Lung (tissue), 12 donors: ENCODE measurements around the gene FCRL3. TPM values are rescaled to one million over a fixed set of nuclear protein-coding genes. Genes with fewer than 3 reads are reported as not detected.

Experiments
- ATAC-seq: fragments of 200-7000 bp; cut with Tn5 transposase; one replicate; pipeline ENCODE4 v1.9.1; 2020; ENCODE audit warnings: moderate number of reproducible peaks; ENCODE audit not compliant: insufficient read depth, low FRiP score
- DNase-seq, 3 donors: peaks; one replicate each; pipeline ENCODE4 v3.0.0-alpha.2; 2013 to 2017
- H3K27ac ChIP-seq, 2 donors: one replicate each; pipeline ENCODE4 v1.5.1; 2013; ENCODE audit warnings: mild to moderate bottlenecking in 2 of 2, moderate library complexity in 2 of 2, control low read depth in 1 of 2, inconsistent platforms in 1 of 2, low read depth in 1 of 2, low read length in 1 of 2
- H3K27me3 ChIP-seq, 3 donors: one replicate each; pipeline ENCODE4 v1.5.1; 2013; ENCODE audit warnings: low read length in 2 of 3; ENCODE audit not compliant: control insufficient read depth in 3 of 3, insufficient read depth in 3 of 3
- H3K36me3 ChIP-seq, 4 donors: one replicate each; pipeline ENCODE4 v1.5.1; 2013; ENCODE audit warnings: low read length in 4 of 4, mild to moderate bottlenecking in 1 of 4, moderate library complexity in 1 of 4; ENCODE audit not compliant: control insufficient read depth in 4 of 4, insufficient read depth in 4 of 4
- H3K4me1 ChIP-seq, 5 donors: one replicate each; pipeline ENCODE4 v1.5.1; 2013; ENCODE audit warnings: low read length in 5 of 5, mild to moderate bottlenecking in 2 of 5, moderate library complexity in 1 of 5; ENCODE audit not compliant: control insufficient read depth in 5 of 5, insufficient read depth in 5 of 5
- H3K4me3 ChIP-seq: one replicate; pipeline ENCODE4 v1.5.1; 2013; ENCODE audit warnings: mild to moderate bottlenecking, control low read depth, moderate library complexity
- H3K9ac ChIP-seq, 2 donors: one replicate each; pipeline ENCODE4 v1.5.1; 2013; ENCODE audit warnings: low read length in 2 of 2, control low read depth in 1 of 2; ENCODE audit not compliant: insufficient read depth in 1 of 2
- H3K9me3 ChIP-seq, 4 donors: one replicate each; pipeline ENCODE4 v1.5.1; 2013; ENCODE audit warnings: low read length in 3 of 4, mild to moderate bottlenecking in 1 of 4, moderate library complexity in 1 of 4; ENCODE audit not compliant: control insufficient read depth in 4 of 4, insufficient read depth in 3 of 4
- CTCF ChIP-seq: IDR thresholded peaks from 2 replicates; pipeline ENCODE4 v1.5.1; 2012; ENCODE audit warnings: mild to moderate bottlenecking; ENCODE audit errors: control extremely low read depth, extremely low read depth
- WGBS, 2 donors: extraction: QIAGEN DNeasy Blood & Tissue Kit; methylation state at CpG; one replicate each; pipeline ENCODE4 v1.1.7; 2013; 5-methylcytosine and 5-hydroxymethylcytosine counted together
- polyA plus RNA-seq, 2 donors: library from polyadenylated mRNA; stranded (reverse); fragments of 200-250 nt; gene quantifications; one replicate each; pipeline ENCODE4 v1.2.1, GENCODE V29; 2013
- total RNA-seq, 2 donors: library from RNA; depleted of rRNA in 1 of 2; stranded (reverse); fragments of >200 nt in 1 of 2; gene quantifications; one replicate each; pipeline ENCODE4 v1.2.1, GENCODE V29; 2014 to 2021
- donor health status: control.
- donor health status: control.
- donor health status: Bipolar disorder and iron deficiency.
- donor health status: healthy.
- donor health status: DM: yes; HTN: yes; CAD: no.

The FCRL3 gene
- total and polyA plus RNA-seq, 4 donors: 0.30 to 1.5 (median 0.72) TPM

- no peak for TF ChIP-seq CTCF
- H3K9me3 ChIP-seq: no peaks in the 10 kb centered on the region
- WGBS, 2 donors: 57 to 78% methylated on average over 5 of the region's 5 CpGs
Measured at GRCh38 chr1:157700305-157700704, 264 bp downstream of the FCRL3 start.

GRCh38 chr1:157697781-157698569 is 2.6 kb downstream of the FCRL3 start:
- ATAC-seq (no peak), DNase-seq (no peak)
- H3K9me3 ChIP-seq: no peaks in the 10 kb centered on the region
- H3K4me3 ChIP-seq: no peak overlapping the region
- H3K4me1 ChIP-seq: no peaks in the 10 kb centered on the region
- no peaks in the 10 kb centered on the region for H3K27me3 ChIP-seq
- H3K9ac ChIP-seq: no peak overlapping the region
- TF ChIP-seq CTCF: no peak
- H3K36me3 ChIP-seq: no peaks in the 10 kb centered on the region
- 80 to 84% methylated on average over 4 of the region's 4 CpGs for WGBS, 2 donors
- no peak overlapping the region for H3K27ac ChIP-seq

More at GRCh38 chr1:157700305-157700704, 264 bp downstream of the FCRL3 start:
- DNase-seq: no peak
- H3K4me1 ChIP-seq: no peaks in the 10 kb centered on the region
- H3K27me3 ChIP-seq: no peaks in the 10 kb centered on the region
- no peak overlapping the region for H3K27ac ChIP-seq
- no peak for ATAC-seq
- H3K36me3 ChIP-seq: no peaks in the 10 kb centered on the region
- H3K4me3 ChIP-seq: no peak overlapping the region
- no peak overlapping the region for H3K9ac ChIP-seq

GRCh38 chr1:157696966-157697628 is 3.5 kb downstream of the FCRL3 start:
- Histone ChIP-seq H3K4me3 (no peak overlapping the region), H3K9ac (no peak overlapping the region), H3K9me3 (no peaks in the 10 kb centered on the region), H3K27me3 (no peaks in the 10 kb centered on the region), H3K36me3 (no peaks in the 10 kb centered on the region), H3K27ac (no peak overlapping the region), H3K4me1 (no peaks in the 10 kb centered on the region)
- TF ChIP-seq CTCF: no peak
- no peak for DNase-seq
- no peak for ATAC-seq
- 59 to 73% methylated on average over 4 of the region's 4 CpGs for WGBS, 2 donors
